K562 (cell line): Measurements from ENCODE around the gene EVA1B.

Experiments used
- FOXK2 ChIP-seq, 2 experiments: fragments of 450-650 bp; IDR thresholded peaks in 1 of 2; conservative IDR thresholded peaks in 1 of 2; 2 replicates each; pipeline ENCODE4 v1.6.1; 2016; ENCODE audit warnings: low read depth in 2 of 2, mild to moderate bottlenecking in 1 of 2
- RBBP5 ChIP-seq: fragments of 200-600 bp; sonication (generic); IDR thresholded peaks from 2 replicates; pipeline ENCODE4 v1.6.1; 2012; ENCODE audit warnings: borderline replicate concordance, mild to moderate bottlenecking, low read length, control low read depth, inconsistent platforms; ENCODE audit not compliant: insufficient read depth, poor library complexity, severe bottlenecking
- TAF1 ChIP-seq: IDR thresholded peaks from 2 replicates; pipeline ENCODE4 v1.6.1; 2011; ENCODE audit warnings: mild to moderate bottlenecking, low read length, moderate library complexity; ENCODE audit not compliant: insufficient read depth, control insufficient read depth, severe bottlenecking; ENCODE audit errors: extremely low read depth
- ZNF253 ChIP-seq: fragments of 250-450 bp; sonication (Bioruptor Pico); conservative IDR thresholded peaks from 2 replicates; pipeline ENCODE4 v1.6.1; 2021; ENCODE audit warnings: mild to moderate bottlenecking
- ZNF3 ChIP-seq: fragments of 250-450 bp; sonication (Bioruptor Pico); IDR thresholded peaks from 2 replicates; pipeline ENCODE4 v1.5.0; 2021; ENCODE audit warnings: mild to moderate bottlenecking, moderate library complexity
- ZNF354B ChIP-seq: fragments of 250-450 bp; sonication (Bioruptor Pico); IDR thresholded peaks from 2 replicates; pipeline ENCODE4 v1.4.0; 2020
- ZNF431 ChIP-seq: sonication (generic); formaldehyde crosslinking; IDR thresholded peaks from 2 replicates; pipeline ENCODE4 v1.8.0; 2022; ENCODE audit warnings: mild to moderate bottlenecking, missing genetic modification reagents
- ZNF586 ChIP-seq: fragments of 450-650 bp; formaldehyde crosslinking; conservative IDR thresholded peaks from 2 replicates; pipeline ENCODE4 v1.4.0; 2020; ENCODE audit warnings: mild to moderate bottlenecking, moderate library complexity
- TF ChIP-seq, protein P1 (sequence below), 2 experiments: fragments of 450-650 bp in 1 of 2; IDR thresholded peaks; 2 replicates each; pipeline ENCODE4 v1.6.1; 2011 to 2017; ENCODE audit warnings: low read depth in 2 of 2, antibody characterized with exemption in 1 of 2, borderline replicate concordance in 1 of 2, low read length in 1 of 2, mild to moderate bottlenecking in 1 of 2, mixed read lengths in 1 of 2; ENCODE audit not compliant: control insufficient read depth in 1 of 2
- TF ChIP-seq, protein P2 (sequence below): fragments of 450-650 bp; IDR thresholded peaks from 2 replicates; pipeline ENCODE4 v1.6.1; 2018; ENCODE audit warnings: mild to moderate bottlenecking, low read depth; ENCODE audit not compliant: partially characterized antibody
- TF ChIP-seq, protein P3 (sequence below): fragments of 450-650 bp; formaldehyde crosslinking; IDR thresholded peaks from 2 replicates; pipeline ENCODE4 v1.4.0; 2022; ENCODE audit warnings: missing genetic modification characterization

DNA sequence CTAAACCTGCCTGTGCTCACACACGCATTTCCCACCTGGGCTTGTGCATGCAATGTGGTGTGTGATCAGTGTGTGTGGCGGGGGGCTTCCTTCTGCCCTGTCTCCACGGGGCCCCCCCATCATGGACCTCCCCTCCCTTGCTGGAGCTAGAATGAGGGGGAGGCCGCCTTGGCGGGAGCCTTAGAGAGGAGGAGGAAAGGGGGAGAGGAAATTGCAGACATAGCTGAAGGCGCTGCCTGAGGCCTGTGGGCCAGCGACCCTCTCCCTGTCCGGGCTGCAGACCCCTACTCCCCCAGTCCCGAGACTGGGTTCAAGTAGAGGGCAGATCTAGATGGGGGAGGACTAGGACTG lies 883 bp upstream of the EVA1B start:
- TF ChIP-seq, protein P1, sequence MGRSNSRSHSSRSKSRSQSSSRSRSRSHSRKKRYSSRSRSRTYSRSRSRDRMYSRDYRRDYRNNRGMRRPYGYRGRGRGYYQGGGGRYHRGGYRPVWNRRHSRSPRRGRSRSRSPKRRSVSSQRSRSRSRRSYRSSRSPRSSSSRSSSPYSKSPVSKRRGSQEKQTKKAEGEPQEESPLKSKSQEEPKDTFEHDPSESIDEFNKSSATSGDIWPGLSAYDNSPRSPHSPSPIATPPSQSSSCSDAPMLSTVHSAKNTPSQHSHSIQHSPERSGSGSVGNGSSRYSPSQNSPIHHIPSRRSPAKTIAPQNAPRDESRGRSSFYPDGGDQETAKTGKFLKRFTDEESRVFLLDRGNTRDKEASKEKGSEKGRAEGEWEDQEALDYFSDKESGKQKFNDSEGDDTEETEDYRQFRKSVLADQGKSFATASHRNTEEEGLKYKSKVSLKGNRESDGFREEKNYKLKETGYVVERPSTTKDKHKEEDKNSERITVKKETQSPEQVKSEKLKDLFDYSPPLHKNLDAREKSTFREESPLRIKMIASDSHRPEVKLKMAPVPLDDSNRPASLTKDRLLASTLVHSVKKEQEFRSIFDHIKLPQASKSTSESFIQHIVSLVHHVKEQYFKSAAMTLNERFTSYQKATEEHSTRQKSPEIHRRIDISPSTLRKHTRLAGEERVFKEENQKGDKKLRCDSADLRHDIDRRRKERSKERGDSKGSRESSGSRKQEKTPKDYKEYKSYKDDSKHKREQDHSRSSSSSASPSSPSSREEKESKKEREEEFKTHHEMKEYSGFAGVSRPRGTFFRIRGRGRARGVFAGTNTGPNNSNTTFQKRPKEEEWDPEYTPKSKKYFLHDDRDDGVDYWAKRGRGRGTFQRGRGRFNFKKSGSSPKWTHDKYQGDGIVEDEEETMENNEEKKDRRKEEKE (IDR thresholded peaks at IDR 0.05; ENCODE audit: borderline replicate concordance in 1 of 2, control insufficient read depth in 1 of 2, low read depth in 2 of 2, low read length in 1 of 2) = no peak
- TF ChIP-seq TAF1 = no peak
- TF ChIP-seq ZNF431 = no peak
- TF ChIP-seq ZNF354B = no peak
- TF ChIP-seq ZNF253 (CRISPR knock-in tag) = no peak
- TF ChIP-seq ZNF3 = no peak
- TF ChIP-seq, protein P2, sequence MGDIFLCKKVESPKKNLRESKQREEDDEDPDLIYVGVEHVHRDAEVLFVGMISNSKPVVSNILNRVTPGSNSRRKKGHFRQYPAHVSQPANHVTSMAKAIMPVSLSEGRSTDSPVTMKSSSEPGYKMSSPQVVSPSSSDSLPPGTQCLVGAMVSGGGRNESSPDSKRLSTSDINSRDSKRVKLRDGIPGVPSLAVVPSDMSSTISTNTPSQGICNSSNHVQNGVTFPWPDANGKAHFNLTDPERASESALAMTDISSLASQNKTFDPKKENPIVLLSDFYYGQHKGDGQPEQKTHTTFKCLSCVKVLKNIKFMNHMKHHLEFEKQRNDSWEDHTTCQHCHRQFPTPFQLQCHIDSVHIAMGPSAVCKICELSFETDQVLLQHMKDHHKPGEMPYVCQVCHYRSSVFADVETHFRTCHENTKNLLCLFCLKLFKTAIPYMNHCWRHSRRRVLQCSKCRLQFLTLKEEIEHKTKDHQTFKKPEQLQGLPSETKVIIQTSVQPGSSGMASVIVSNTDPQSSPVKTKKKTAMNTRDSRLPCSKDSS = no peak
- no peak for TF ChIP-seq RBBP5
- TF ChIP-seq FOXK2 (conservative IDR thresholded peaks at IDR 0.05 in 1 of 2, IDR thresholded peaks at IDR 0.05 in 1 of 2; ENCODE audit: low read depth in 2 of 2) = no peak
- no peak for TF ChIP-seq ZNF586 (CRISPR knock-in tag)
- TF ChIP-seq, protein P3, sequence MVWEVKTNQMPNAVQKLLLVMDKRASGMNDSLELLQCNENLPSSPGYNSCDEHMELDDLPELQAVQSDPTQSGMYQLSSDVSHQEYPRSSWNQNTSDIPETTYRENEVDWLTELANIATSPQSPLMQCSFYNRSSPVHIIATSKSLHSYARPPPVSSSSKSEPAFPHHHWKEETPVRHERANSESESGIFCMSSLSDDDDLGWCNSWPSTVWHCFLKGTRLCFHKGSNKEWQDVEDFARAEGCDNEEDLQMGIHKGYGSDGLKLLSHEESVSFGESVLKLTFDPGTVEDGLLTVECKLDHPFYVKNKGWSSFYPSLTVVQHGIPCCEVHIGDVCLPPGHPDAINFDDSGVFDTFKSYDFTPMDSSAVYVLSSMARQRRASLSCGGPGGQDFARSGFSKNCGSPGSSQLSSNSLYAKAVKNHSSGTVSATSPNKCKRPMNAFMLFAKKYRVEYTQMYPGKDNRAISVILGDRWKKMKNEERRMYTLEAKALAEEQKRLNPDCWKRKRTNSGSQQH (CRISPR knock-in tag) = no peak
